Brain microvascular endothelial cell (primary cell): ENCODE measurements around the gene RCN2.

Experiments used
- DNase-seq: peaks from one replicate; pipeline ENCODE4 v3.0.0-alpha.2; 2020
- H3K27ac ChIP-seq: fragments of 250-450 bp; sonication (Bioruptor Pico); 2 replicates; pipeline ENCODE4 v1.5.1; 2020; ENCODE audit warnings: mild to moderate bottlenecking, moderate library complexity
- H3K27me3 ChIP-seq: fragments of 250-450 bp; sonication (Bioruptor Pico); replicated peaks from 2 replicates; pipeline ENCODE4 v1.5.1; 2020; ENCODE audit warnings: mild to moderate bottlenecking
- H3K36me3 ChIP-seq: fragments of 250-450 bp; sonication (Bioruptor Pico); replicated peaks from 2 replicates; pipeline ENCODE4 v1.5.1; 2020; ENCODE audit warnings: mild to moderate bottlenecking
- H3K4me3 ChIP-seq: 2 replicates; pipeline ENCODE4 v1.5.1; 2011; ENCODE audit warnings: low read depth, mild to moderate bottlenecking, control low read depth, low read length, moderate library complexity
- in situ Hi-C: cut with HindIII; loops from 2 replicates; pipeline ENCODE4 v1.10.0; 2017; ENCODE audit warnings: low sequenced_read_pairs, low pct_ligation_motif_present
- TF ChIP-seq, protein P1 (sequence below): IDR thresholded peaks from 2 replicates; pipeline ENCODE4 v1.5.1; 2011; ENCODE audit warnings: low read depth, mild to moderate bottlenecking, moderate library complexity, low read length, control low read depth, inconsistent platforms; ENCODE audit errors: missing control alignments

The RCN2 gene

GRCh38 chr15:76912430-76912829 is 19.1 kb upstream of the RCN2 start:
- no peak for DNase-seq
- in situ Hi-C loops = no loop called here
- Histone ChIP-seq H3K36me3 (no peaks in the 10 kb centered on the region), H3K27me3 (no peaks in the 10 kb centered on the region), H3K27ac (no peak overlapping the region), H3K4me3 (no peak overlapping the region)
- TF ChIP-seq, protein P1, sequence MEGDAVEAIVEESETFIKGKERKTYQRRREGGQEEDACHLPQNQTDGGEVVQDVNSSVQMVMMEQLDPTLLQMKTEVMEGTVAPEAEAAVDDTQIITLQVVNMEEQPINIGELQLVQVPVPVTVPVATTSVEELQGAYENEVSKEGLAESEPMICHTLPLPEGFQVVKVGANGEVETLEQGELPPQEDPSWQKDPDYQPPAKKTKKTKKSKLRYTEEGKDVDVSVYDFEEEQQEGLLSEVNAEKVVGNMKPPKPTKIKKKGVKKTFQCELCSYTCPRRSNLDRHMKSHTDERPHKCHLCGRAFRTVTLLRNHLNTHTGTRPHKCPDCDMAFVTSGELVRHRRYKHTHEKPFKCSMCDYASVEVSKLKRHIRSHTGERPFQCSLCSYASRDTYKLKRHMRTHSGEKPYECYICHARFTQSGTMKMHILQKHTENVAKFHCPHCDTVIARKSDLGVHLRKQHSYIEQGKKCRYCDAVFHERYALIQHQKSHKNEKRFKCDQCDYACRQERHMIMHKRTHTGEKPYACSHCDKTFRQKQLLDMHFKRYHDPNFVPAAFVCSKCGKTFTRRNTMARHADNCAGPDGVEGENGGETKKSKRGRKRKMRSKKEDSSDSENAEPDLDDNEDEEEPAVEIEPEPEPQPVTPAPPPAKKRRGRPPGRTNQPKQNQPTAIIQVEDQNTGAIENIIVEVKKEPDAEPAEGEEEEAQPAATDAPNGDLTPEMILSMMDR = no peak

DNA sequence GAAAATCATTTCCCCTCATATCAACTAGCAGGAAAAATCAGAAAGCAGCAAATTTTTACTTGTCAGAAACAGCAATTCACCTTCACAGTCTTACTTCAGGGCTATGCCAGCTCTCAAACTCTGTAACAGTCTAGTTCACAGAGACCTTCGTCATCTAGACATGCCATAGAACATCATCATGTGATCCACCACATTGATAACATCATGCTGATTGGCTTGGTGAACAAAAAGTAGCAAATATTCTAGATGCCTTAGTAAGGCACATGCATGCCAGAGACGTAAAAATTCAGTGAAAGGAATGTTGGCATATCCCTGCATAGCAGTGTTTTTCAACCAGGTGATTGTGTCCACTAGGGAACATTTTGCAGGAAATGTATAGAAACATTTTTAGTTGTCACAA is 17.8 kb upstream of the RCN2 start:
- TF ChIP-seq, protein P1 = no peak
- DNase-seq = no peak

GRCh38 chr15:76916369-76916768 is 15.2 kb upstream of the RCN2 start:
- Histone ChIP-seq H3K27ac (no peak overlapping the region), H3K36me3 (no peaks in the 10 kb centered on the region), H3K27me3 (no peaks in the 10 kb centered on the region), H3K4me3 (no peak overlapping the region)
- no peak for DNase-seq
- TF ChIP-seq, protein P1 = no peak
- in situ Hi-C loops = no loop called here

More for the DNA sequence above, 17.8 kb upstream of the RCN2 start:
- Histone ChIP-seq H3K27ac (no peak overlapping the region), H3K4me3 (no peak overlapping the region), H3K27me3 (no peaks in the 10 kb centered on the region), H3K36me3 (no peaks in the 10 kb centered on the region)
- in situ Hi-C loops = no loop called here

DNA sequence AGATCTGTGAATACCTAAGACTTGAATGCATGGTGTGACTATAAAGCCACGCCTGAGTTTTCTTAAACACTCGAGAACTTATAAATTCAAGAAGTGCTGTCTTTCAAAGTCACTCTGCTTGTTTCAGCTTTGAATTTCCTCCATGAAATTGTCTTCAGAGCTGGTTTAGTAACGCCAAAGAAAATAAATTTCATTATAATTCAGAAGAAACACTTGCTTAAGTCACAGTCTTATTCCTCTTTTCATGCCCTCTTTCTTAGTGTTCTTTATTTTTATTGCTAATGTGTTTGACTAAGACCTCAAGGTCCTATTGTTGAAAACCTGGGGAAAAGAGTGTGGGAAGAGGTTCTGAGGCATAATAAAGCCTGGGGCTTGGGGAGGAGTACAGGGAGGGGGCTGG is 3.3 kb upstream of the RCN2 start:
- TF ChIP-seq, protein P1 = no peak
- in situ Hi-C loops = no loop called here
- no peak for DNase-seq

DNA sequence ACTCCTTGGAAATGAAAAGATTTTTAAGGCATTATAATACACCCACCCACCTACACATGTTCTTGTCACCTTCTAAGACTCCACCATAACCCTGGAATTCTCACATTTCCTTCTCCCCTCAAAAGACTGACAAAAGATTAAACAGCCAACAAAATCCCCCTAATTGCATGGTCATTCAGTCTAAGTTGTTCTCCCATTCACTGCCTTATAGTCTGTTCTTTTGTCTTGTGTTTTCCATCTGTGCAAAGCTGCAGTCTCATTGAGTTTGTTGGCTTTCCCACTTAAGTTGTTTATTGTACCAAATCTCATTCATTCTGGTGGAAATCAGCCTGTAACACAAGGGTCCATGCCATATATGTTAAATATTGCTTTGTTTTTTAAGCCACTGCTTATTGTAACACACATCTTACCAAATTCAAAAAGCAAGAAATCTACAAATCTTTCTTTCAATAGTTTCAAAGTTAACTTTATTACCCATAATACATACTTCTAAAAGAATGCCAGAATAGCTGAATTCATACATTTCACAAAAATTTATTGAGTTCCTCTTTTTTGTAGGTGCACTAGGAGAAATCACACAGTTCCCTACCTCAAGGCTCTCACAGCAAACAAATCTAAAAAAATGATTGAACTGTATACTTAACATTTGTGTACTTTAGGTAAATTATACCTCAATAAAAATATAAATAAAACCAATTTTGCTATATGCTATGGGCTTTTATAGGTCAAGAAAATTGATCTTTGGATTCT is 2.4 kb upstream of the RCN2 start:
- Histone ChIP-seq H3K27ac (no peak overlapping the region), H3K4me3 (no peak overlapping the region), H3K27me3 (no peaks in the 10 kb centered on the region), H3K36me3 (no peaks in the 10 kb centered on the region)
- in situ Hi-C loops = no loop called here
- TF ChIP-seq, protein P1 = no peak
- DNase-seq = no peak

More for the DNA sequence above, 3.3 kb upstream of the RCN2 start:
- Histone ChIP-seq H3K27me3 (no peaks in the 10 kb centered on the region), H3K36me3 (no peaks in the 10 kb centered on the region), H3K27ac (no peak overlapping the region), H3K4me3 (no peak overlapping the region)

DNA sequence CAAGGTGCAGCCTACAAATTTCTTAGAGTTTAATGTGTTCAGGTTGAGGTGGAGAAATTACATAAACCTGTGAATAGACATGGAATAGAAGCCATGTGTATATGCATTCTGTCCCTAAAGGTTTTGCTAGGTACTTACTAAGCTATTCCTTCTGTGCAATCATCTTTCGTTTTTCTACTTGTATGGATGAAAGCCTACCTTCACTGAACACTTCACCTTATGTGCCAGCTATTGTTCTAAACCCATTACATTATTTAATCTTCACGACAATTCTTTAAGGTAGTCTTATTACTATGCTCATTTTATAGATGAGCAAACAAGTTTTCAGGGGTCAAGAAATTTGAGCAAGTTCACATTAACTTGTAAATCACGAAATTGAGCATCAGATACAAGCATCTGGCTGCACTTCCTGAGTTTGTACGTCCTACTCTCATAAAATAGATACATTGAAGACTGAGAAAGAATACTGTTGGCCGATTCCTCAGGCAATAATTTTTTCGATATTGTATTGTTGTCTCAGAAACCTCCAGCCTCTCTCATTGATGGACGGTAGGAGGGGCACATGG is 635 bp upstream of the RCN2 start:
- TF ChIP-seq, protein P1 = no peak
- no peak overlapping the region for H3K27ac ChIP-seq
- no peaks in the 10 kb centered on the region for H3K36me3 ChIP-seq
- in situ Hi-C loops = no loop called here
- no peak for DNase-seq
- H3K27me3 ChIP-seq = no peaks in the 10 kb centered on the region
- H3K4me3 ChIP-seq = peak overlapping the region; percentile 70
